AG09319 (cell line): Measurements from ENCODE around the gene PYROXD2.

Experiments
- DNase-seq: peaks from one replicate; pipeline ENCODE4 v3.0.0-alpha.2; 2010; ENCODE audit warnings: low read depth; ENCODE audit errors: extremely low read depth
- CTCF ChIP-seq: IDR thresholded peaks from 2 replicates; pipeline ENCODE4 v1.5.1; 2011; ENCODE audit warnings: low read depth, mild to moderate bottlenecking, inconsistent platforms, low read length, moderate library complexity

Gene PYROXD2

GRCh38 chr10:98419469-98420261 lies 4.7 kb upstream of the PYROXD2 start:
- no peak for TF ChIP-seq CTCF
- DNase-seq: no peak

- TF ChIP-seq CTCF: no peak
- no peak for DNase-seq
Measured at GRCh38 chr10:98418665-98419468, 3.9 kb upstream of the PYROXD2 start.

DNA sequence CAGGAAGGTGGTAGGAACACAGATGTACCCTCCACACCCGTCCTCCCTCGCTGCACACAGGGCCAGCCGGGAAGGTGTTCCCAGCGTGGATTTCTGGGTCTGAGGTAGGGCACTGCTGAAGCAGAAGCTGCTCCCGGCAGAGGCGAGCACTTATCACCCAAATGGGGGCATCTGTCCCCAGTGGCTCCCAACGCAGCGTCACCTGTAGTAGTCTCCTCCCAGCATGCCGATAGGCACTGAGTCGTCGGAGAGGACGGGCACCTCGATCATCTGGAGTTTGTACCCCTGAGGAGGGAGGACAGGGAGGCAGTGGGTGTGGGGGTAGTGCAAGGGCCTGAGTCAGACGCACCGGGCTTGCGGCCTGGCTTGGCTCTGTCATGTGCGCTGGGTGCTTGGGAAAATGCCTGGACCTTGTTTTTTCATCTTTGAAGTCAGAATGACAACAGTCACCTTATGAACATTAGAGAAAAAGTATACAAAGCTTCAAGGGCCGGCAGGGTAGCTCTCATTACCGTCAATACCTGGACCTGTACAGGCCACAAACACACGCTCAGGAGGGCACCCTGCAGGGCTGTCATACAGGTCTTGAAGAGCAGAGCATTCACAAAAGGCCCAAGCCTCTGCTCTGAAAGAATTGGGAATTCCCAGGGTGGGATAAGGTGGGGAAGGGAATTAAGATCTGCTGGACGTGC lies 3.1 kb upstream of the PYROXD2 start:
- DNase-seq: no peak
- no peak for TF ChIP-seq CTCF

- no peak for DNase-seq
- no peak for TF ChIP-seq CTCF
Measured at GRCh38 chr10:98417481-98417959, 2.5 kb upstream of the PYROXD2 start.

GRCh38 chr10:98416606-98417388 lies 1.8 kb upstream of the PYROXD2 start:
- no peak for TF ChIP-seq CTCF

GRCh38 chr10:98415731-98416119 lies 743 bp upstream of the PYROXD2 start:
- DNase-seq: no peak
- TF ChIP-seq CTCF: no peak

More at GRCh38 chr10:98416606-98417388, 1.8 kb upstream of the PYROXD2 start:
- DNase-seq: no peak
